B cell (primary cell): ENCODE measurements around the gene CCDC78.

Experiments
- CTCF ChIP-seq: fragments of 200-600 bp; IDR thresholded peaks from one replicate; pipeline ENCODE4 v1.8.0; 2022; ENCODE audit warnings: antibody characterized with exemption, mild to moderate bottlenecking
- EZH2 ChIP-seq: IDR thresholded peaks from 2 replicates; pipeline ENCODE4 v1.6.1; 2012; ENCODE audit warnings: borderline replicate concordance, low read depth, mild to moderate bottlenecking, moderate library complexity, low read length; ENCODE audit not compliant: insufficient read depth, poor library complexity, severe bottlenecking

- TF ChIP-seq CTCF (no peak), EZH2 (no peak)
Observed at GRCh38 chr16:721765-722540, 4.3 kb downstream of the CCDC78 start.
